ENCODE data around the gene OVOL1.
"Not testable (repeated sequence)": the region's sequence is repeated elsewhere in the genome, so short reads cannot be mapped to it uniquely, and the experiment has no call there.

OVOL1 gene

DNA sequence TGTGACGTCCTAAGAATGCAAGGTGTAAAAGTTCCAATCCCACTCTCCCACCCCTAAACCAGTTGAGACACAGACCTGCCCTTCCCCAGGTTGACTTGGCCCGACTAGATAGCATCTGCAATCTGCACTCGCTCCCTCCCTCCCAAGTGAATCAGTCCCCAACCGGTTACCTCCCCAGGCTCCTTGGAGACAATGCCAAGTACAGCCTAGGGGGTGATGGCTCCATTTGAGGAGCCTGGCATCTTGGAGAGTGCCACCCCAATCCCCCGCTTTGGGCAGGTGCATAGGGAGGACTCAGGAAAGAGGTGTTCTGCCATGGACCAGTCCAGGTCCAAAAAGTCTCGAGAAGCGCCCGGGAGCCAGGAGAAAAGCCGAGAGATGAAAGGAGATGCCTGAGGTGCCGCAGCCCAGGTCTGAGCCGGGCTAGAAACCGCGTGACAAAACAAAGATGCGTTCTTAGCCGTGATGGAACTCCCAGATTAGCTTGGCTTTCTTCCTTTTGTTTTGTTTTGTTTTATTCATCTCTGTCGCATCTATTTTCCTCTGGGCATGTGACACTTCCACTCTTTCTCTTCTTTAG, 28.2 kb downstream of the OVOL1 start:
- DNase-seq (ENCODE audit: low read depth), result no peak

GRCh38 chr11:65816696-65817095, 29.8 kb downstream of the OVOL1 start:
- no peak for DNase-seq (ENCODE audit: low read depth)

DNA sequence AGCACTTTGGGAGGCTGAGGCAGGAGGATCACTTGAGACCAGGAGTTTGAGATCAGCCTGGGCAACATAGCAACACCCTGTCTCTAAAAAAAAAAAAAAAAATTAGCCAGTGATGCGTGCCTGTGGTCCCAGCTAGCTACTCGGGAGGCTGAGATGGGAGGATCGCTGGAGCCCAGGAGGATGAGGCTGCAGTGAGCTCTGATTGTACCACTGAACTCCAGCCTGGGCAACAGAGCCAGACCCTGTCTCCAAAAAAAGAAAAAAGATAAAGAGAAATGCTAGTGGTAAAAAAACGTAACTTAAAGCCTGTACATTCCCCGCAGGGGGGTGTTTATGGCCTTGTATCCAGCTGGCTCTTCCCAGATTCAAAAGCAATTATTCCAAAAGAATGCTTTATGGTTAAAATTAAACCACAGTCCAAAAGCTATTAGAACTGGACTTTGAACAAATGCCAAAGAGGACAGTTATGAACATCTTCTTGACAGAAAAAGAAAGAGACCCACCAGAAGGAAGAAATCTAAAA, 30.5 kb downstream of the OVOL1 start:
- no peak for DNase-seq (ENCODE audit: low read depth)

DNA sequence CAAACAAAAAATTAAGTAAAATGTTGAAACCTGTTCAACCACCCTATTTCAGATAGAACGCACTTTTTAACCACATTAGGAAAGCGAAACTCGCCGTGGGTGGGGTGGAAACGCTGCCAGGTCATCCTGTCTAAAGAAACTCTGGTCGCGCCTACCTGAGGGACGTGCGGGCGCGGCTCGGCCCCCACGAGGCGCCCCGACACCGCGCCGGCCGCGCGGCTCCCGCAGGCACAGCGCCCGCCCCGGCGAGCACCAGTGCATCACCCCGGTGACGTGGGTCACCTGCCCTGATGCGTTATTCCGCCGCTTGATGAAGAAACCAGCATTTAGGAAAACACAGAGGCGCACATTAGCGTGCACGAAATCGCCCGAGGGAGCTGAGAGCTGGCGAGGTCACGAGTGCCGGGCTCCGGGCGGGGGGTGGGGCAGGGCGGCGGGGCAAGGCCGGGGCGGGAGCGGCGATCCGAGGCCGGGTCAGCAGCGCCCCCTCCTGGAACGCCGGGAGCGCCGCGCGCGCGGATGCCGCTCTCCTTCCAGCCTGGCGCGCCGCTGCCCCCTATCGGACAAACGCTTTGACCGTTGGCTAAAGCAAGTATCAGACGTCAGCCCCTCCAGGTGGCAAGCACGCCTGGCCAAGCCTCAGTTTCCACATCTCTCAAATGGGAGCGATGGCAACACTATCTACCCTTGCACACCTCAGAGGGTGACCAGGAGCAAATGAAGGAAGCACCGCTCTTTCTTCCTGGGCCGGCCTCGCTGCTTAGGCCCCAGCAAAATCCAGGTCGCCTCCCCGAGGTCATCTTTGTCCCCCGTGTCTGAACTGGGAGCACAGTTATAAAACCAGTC, 31.2 kb downstream of the OVOL1 start:
- DNase-seq (ENCODE audit: low read depth), result peak; percentile 84

- no peak for DNase-seq (ENCODE audit: low read depth)
Observed at GRCh38 chr11:65821107-65821506, 34.2 kb downstream of the OVOL1 start.

- no peak for DNase-seq (ENCODE audit: low read depth)
Observed at GRCh38 chr11:65822776-65823528, 36.1 kb downstream of the OVOL1 start.

GRCh38 chr11:65826984-65827735, 40.3 kb downstream of the OVOL1 start:
- no peak for DNase-seq (ENCODE audit: low read depth)

- DNase-seq (ENCODE audit: low read depth), result no peak
Observed at GRCh38 chr11:65829459-65829858, 42.6 kb downstream of the OVOL1 start.

DNA sequence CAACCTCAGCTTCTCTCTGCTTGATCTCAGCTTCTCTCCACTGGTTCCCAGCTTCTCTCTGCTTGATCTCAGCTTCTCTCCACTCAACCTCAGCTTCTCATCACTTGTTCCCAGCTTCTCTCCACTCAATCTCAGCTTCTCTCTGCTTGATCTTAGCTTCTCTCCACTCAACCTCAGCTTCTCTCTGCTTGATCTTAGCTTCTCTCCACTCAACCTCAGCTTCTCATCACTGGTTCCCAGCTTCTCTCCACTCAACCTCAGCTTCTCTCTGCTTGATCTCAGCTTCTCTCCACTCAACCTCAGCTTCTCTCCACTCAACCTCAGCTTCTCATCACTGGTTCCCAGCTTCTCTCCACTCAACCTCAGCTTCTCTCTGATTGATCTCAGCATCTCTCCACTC, 45.4 kb downstream of the OVOL1 start:
- not testable (repeated sequence) for DNase-seq (ENCODE audit: low read depth)

DNA sequence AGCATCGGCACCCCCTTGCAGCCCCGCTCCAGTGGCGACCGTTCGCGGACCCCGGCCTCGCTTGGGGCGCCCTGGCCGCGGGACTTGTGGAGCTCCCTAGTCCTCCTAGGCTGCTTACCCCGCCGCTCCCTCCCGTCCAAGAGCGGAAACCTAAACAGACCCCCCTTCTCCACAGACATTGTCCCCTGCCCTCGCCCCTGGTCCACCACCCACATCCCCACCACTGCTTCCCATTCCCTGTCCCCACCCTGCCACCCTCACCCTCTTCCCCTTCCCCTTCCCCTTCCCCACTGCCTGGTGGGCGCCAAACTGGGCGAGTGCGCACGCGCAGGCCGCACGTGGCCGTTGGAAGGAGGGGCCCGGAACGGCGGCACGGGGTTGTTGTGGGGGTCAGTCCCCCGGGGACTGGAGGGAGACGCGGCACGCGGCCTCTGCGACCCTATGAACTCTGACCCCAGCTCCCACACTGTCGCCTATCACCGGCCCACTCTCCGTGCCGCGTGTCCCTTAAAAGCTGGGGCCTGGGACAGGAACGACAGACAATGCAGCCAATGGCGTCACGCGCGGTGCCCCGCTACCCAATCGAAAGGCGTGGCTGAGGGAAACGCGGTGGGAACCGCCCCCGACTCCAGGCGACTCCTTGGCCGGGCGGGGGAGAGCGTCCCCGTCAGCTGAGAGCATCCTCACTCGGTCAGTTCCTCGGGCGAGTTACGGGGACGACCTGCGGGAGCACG, 46.6 kb downstream of the OVOL1 start, which contains the start of gene SNX32:
TSS of gene SNX32 (plus strand) at position 667 of the 734 bp plus-strand sequence. CDS start 103 bp downstream, outside the sequence.
- DNase-seq (ENCODE audit: low read depth), result peak; percentile 90

GRCh38 chr11:65834202-65834601, 47.3 kb downstream of the OVOL1 start:
- DNase-seq (ENCODE audit: low read depth), result no peak

DNA sequence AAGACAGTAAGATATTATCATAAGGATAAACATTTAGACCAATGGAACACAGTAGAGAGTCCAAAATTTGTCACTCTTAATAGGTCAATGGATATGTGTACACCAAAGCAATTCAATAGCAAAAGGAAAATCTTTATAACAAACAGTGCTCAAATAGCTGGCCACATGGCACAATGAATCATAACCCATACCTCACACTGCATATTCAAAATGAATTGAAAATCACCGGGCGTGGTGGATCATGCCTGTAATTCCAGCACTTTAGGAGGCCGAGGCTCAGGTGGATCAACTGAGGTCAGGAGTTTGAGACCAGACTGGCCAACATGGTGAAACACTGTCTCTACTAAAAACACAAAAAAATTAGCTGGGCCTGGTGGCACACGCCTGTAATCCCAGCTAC, 55.3 kb downstream of the OVOL1 start:
- DNase-seq (ENCODE audit: low read depth), result no peak

GRCh38 chr11:65843811-65844210, 56.9 kb downstream of the OVOL1 start:
- DNase-seq (ENCODE audit: low read depth), result no peak

GRCh38 chr11:65844231-65844872, 57.5 kb downstream of the OVOL1 start:
- DNase-seq (ENCODE audit: low read depth), result no peak
